ENCODE measurements around the gene ADM2.

The ADM2 gene

GRCh38 chr22:50439871-50440331 is 41.4 kb upstream of the ADM2 start:
- H3K36me3 Mint-ChIP-seq (ENCODE audit: insufficient read depth), result peaks cover 46% of the 10 kb centered on the region
- no peak overlapping the region for H3K4me3 Mint-ChIP-seq
- no peaks in the 10 kb centered on the region for H3K9me3 Mint-ChIP-seq
- H3K27me3 Mint-ChIP-seq, result no peaks in the 10 kb centered on the region
- H3K4me1 Mint-ChIP-seq, result peaks cover 8% of the 10 kb centered on the region
- ATAC-seq (replicated peaks; ENCODE audit: extremely low read depth, poor library complexity, severe bottlenecking), result no peak
- DNase-seq (ENCODE audit: low spot score in 2 of 2), result no peak
- peak overlapping the region; percentile 64 for H3K27ac Mint-ChIP-seq (ENCODE audit: low read depth)

DNA sequence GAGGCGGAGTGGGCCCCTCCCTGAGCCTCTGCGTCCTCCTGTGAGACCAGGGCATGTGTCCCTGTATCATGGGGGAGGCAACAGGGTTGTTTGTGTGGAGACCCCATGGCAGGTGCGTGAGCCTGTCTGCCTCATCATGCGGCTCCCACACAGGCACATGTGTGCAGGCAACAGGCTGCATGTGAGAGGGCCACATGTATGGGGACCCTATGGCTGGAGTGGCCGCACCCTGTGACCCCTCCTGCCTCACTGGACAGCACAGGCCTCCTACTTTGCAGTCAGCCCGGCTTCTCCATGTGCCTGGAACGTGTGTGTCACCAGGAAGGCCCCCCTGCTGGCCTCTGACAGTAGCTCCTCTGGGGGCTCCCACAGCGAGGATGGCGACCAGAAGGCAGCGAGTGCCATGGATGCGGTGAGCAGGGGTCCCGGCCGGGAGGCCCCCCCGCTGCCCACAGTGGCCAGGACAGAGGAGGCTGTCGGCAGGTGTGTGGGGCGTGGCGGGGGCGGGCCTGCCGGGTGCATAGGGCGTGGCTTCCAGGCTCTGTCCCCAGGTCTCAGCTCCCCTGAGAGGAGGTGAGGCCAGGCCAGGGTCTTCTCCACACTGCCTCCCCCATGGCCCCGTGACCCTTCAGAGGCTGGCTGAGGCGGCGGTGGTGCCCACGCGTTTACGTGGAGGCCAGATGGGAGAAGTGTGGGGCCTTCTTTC is 40.6 kb upstream of the ADM2 start:
- DNase-seq (ENCODE audit: low spot score in 2 of 2) (no peak), ATAC-seq (replicated peaks; ENCODE audit: extremely low read depth, poor library complexity, severe bottlenecking) (no peak)
- Mint-ChIP-seq H3K4me3 (no peak overlapping the region), H3K27ac (ENCODE audit: low read depth) (peak overlapping the region; percentile 67), H3K36me3 (ENCODE audit: insufficient read depth) (peaks cover 43% of the 10 kb centered on the region), H3K9me3 (no peaks in the 10 kb centered on the region), H3K4me1 (peaks cover 10% of the 10 kb centered on the region), H3K27me3 (no peaks in the 10 kb centered on the region)

DNA sequence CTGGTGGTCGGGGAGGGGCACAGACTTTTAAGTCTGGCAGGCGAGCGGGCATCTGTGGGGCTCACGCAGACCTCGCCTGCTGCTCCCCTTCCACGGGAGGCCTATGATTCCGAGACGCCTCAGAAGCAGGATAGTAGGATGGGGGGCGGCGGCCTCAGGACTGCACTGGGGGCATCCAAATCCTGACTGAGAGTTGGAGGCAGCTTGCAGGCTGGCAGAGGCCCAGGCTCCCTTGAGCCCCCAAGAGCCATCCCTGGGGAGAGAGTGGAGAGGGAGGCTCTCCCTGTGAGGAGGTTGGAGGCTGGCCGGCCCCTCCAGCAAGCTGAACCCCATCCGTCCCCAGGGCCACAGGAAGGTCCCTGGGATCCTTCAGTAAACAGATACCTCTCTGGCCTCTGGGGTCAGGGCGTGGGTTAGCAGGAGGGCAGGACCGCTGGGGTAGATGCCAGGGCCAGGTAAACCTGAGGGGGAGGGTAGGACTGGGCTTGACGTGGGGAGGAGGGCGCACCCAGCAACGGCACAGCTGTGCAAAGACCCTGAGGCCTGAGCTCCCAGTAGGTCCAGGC is 39.8 kb upstream of the ADM2 start:
- DNase-seq (ENCODE audit: low spot score in 2 of 2) (no peak), ATAC-seq (replicated peaks; ENCODE audit: extremely low read depth, poor library complexity, severe bottlenecking) (no peak)
- Mint-ChIP-seq H3K4me1 (peaks cover 13% of the 10 kb centered on the region), H3K27me3 (no peaks in the 10 kb centered on the region), H3K27ac (ENCODE audit: low read depth) (peak overlapping the region; percentile 67), H3K36me3 (ENCODE audit: insufficient read depth) (peaks cover 42% of the 10 kb centered on the region), H3K9me3 (no peaks in the 10 kb centered on the region), H3K4me3 (no peak overlapping the region)

GRCh38 chr22:50443197-50443596 is 38.1 kb upstream of the ADM2 start:
- H3K27ac Mint-ChIP-seq (ENCODE audit: low read depth), result peak overlapping the region; percentile 74
- no peaks in the 10 kb centered on the region for H3K27me3 Mint-ChIP-seq
- no peaks in the 10 kb centered on the region for H3K9me3 Mint-ChIP-seq
- no peak for DNase-seq (ENCODE audit: low spot score in 2 of 2)
- peaks cover 15% of the 10 kb centered on the region for H3K4me1 Mint-ChIP-seq
- peaks cover 51% of the 10 kb centered on the region for H3K36me3 Mint-ChIP-seq (ENCODE audit: insufficient read depth)
- H3K4me3 Mint-ChIP-seq, result no peak overlapping the region
- no peak for ATAC-seq (replicated peaks; ENCODE audit: extremely low read depth, poor library complexity, severe bottlenecking)

GRCh38 chr22:50443801-50444625 is 37.3 kb upstream of the ADM2 start:
- peaks cover 22% of the 10 kb centered on the region for H3K4me1 Mint-ChIP-seq
- peak overlapping the region; percentile 86 for H3K27ac Mint-ChIP-seq (ENCODE audit: low read depth)
- DNase-seq (ENCODE audit: low spot score in 2 of 2) (no peak), ATAC-seq (replicated peaks; ENCODE audit: extremely low read depth, poor library complexity, severe bottlenecking) (no peak)
- peaks cover 51% of the 10 kb centered on the region for H3K36me3 Mint-ChIP-seq (ENCODE audit: insufficient read depth)
- no peaks in the 10 kb centered on the region for H3K9me3 Mint-ChIP-seq
- H3K4me3 Mint-ChIP-seq, result no peak overlapping the region
- H3K27me3 Mint-ChIP-seq, result no peaks in the 10 kb centered on the region

- ATAC-seq (replicated peaks; ENCODE audit: extremely low read depth, poor library complexity, severe bottlenecking) (no peak), DNase-seq (ENCODE audit: low spot score in 2 of 2) (no peak)
- Mint-ChIP-seq H3K9me3 (no peaks in the 10 kb centered on the region), H3K27ac (ENCODE audit: low read depth) (peak overlapping the region; percentile 86), H3K27me3 (no peaks in the 10 kb centered on the region), H3K4me1 (peaks cover 27% of the 10 kb centered on the region), H3K4me3 (peak overlapping the region; percentile 56), H3K36me3 (ENCODE audit: insufficient read depth) (peaks cover 52% of the 10 kb centered on the region)
Measured at GRCh38 chr22:50444663-50445062, 36.7 kb upstream of the ADM2 start.

- Mint-ChIP-seq H3K4me1 (peaks cover 31% of the 10 kb centered on the region), H3K4me3 (peak overlapping the region; percentile 56), H3K36me3 (ENCODE audit: insufficient read depth) (peaks cover 52% of the 10 kb centered on the region), H3K9me3 (no peaks in the 10 kb centered on the region), H3K27ac (ENCODE audit: low read depth) (peak overlapping the region; percentile 86), H3K27me3 (no peaks in the 10 kb centered on the region)
- peak; percentile 61 for ATAC-seq (replicated peaks; ENCODE audit: extremely low read depth, poor library complexity, severe bottlenecking)
- DNase-seq (ENCODE audit: low spot score in 2 of 2), result peak in 1 of 2 donors; percentile 35
Measured at GRCh38 chr22:50445071-50445879, 36.1 kb upstream of the ADM2 start.

GRCh38 chr22:50445880-50446707 is 35.2 kb upstream of the ADM2 start:
- Mint-ChIP-seq H3K9me3 (no peaks in the 10 kb centered on the region), H3K36me3 (ENCODE audit: insufficient read depth) (peaks cover 59% of the 10 kb centered on the region), H3K27me3 (no peaks in the 10 kb centered on the region), H3K4me3 (peak overlapping the region; percentile 56), H3K27ac (ENCODE audit: low read depth) (peak overlapping the region; percentile 86), H3K4me1 (peaks cover 31% of the 10 kb centered on the region)
- no peak for DNase-seq (ENCODE audit: low spot score in 2 of 2)
- no peak for ATAC-seq (replicated peaks; ENCODE audit: extremely low read depth, poor library complexity, severe bottlenecking)

DNA sequence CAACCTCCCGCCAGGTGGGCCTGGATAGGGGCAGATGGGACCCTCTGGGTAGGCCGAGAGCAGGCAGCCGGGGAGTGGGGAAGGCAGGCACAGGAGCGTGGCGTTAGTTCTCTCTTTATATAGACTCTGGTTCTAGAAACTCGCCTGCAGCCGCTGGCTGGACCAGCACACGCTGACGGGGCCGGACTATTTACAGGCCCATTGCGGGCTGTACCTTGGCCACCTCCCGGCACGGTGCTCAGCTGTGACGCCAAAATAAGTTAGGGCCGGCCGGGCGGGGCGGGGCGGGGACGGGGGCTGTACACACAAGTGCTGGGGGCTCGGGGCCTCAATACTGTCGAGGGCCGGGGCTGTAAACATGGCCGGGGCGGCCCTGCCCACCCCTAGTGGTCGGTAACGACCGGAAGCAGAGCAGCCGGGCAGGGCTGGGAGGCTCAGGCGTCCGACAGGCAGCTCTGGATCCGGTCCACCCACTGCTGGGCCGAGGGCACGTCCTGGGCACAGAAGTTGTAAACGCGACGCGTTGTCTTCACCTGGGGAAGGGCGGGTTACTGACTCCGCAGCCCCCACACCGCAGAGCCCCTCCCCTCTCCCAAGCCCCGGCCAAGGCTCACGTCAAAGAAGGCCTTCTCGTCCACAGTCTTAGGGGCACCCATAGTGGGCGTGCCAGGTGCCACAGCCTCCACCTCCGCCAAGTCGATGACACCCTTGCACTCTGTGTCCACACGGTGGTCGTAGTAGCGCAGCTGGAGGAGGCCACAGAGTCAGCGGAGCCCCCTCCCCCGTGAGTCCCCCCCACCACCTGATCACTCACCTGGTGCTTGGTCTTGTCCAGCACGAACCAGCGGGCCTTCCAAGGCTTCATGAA is 34.4 kb upstream of the ADM2 start:
- Mint-ChIP-seq H3K4me1 (peaks cover 35% of the 10 kb centered on the region), H3K4me3 (no peak overlapping the region), H3K9me3 (no peaks in the 10 kb centered on the region), H3K27me3 (no peaks in the 10 kb centered on the region), H3K27ac (ENCODE audit: low read depth) (peak overlapping the region; percentile 32), H3K36me3 (ENCODE audit: insufficient read depth) (peaks cover 62% of the 10 kb centered on the region)
- DNase-seq (ENCODE audit: low spot score in 2 of 2) (no peak), ATAC-seq (replicated peaks; ENCODE audit: extremely low read depth, poor library complexity, severe bottlenecking) (no peak)

DNA sequence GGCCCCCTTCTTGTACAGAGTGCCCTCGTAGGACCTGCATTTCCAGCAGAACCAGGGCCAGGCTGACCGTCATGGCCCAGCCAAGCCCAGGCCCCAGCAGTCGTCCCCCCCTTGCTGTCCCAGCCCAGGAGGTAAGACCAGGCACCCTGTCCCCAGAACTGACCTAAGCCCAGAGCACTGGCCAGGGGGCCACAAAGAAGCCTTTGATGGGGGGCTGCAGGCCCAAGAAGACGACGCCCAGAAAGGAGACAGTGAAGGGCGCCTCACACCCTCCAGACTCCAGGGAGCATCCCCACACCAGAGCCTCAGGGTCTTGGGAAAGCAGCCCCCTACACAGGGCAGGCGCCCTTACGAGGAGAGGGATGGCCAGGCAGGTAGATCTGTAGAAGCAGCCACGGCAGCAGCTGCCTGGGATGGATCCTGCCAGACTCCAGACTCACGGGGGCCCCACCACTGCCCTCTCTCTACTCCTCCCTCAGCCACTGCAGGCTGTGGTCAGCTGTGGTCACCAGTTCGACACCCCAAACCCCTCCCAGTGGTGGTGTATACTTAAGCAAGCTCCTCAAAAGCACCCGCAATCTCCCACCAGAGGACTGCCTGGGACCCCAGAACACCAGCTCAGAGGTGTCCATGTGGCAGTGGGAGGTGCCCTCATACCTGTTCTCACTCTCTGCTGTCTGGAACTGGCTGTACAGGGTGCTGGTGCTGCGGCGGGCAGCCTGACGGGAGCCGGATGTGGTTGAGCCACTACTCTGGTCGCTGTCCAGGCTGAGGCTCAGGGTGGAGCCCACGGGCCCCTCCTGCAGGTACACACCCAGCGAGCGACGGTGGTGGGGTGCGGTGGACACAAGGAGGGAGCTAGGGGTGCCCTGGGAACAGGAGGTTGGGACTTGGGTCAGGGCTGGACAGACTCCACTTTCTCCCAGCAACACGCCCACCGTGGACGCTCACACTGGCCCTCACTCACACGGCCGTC is 33.5 kb upstream of the ADM2 start:
- ATAC-seq (replicated peaks; ENCODE audit: extremely low read depth, poor library complexity, severe bottlenecking) (no peak), DNase-seq (ENCODE audit: low spot score in 2 of 2) (no peak)
- H3K4me3 Mint-ChIP-seq, result peak overlapping the region; percentile 25
- H3K36me3 Mint-ChIP-seq (ENCODE audit: insufficient read depth), result peaks cover 64% of the 10 kb centered on the region
- H3K4me1 Mint-ChIP-seq, result peaks cover 38% of the 10 kb centered on the region
- H3K27ac Mint-ChIP-seq (ENCODE audit: low read depth), result peak overlapping the region; percentile 36
- H3K27me3 Mint-ChIP-seq, result no peaks in the 10 kb centered on the region
- H3K9me3 Mint-ChIP-seq, result no peaks in the 10 kb centered on the region
